GM21447 (cell line): ENCODE results near the gene EML6.

Source experiments
- ATAC-seq: cut with Tn5 transposase; IDR thresholded peaks from one replicate; pipeline ENCODE4 v1.9.1; 2021; ENCODE audit not compliant: unreplicated experiment

Gene EML6

GRCh38 chr2:54704688-54705605 is 18.5 kb upstream of the EML6 start:
- ATAC-seq, result peak; percentile 57

- ATAC-seq, result no peak
These were observed 16.8 kb upstream of the EML6 start for GRCh38 chr2:54706622-54707021.

- no peak for ATAC-seq
These were observed 14.7 kb upstream of the EML6 start for GRCh38 chr2:54708584-54709335.

GRCh38 chr2:54709336-54709809 is 14.1 kb upstream of the EML6 start:
- ATAC-seq, result no peak

GRCh38 chr2:54710216-54710615 is 13.2 kb upstream of the EML6 start:
- no peak for ATAC-seq

GRCh38 chr2:54712516-54712915 is 10.9 kb upstream of the EML6 start:
- no peak for ATAC-seq

GRCh38 chr2:54714996-54715395 is 8.5 kb upstream of the EML6 start:
- no peak for ATAC-seq

- no peak for ATAC-seq
These were observed 7.1 kb upstream of the EML6 start for GRCh38 chr2:54716375-54716774.

GRCh38 chr2:54720563-54720962 is 2.9 kb upstream of the EML6 start:
- no peak for ATAC-seq

- no peak for ATAC-seq
These were observed 821 bp upstream of the EML6 start for GRCh38 chr2:54722641-54723040.

- peak; percentile 4 for ATAC-seq
These were observed 616 bp downstream of the EML6 start for GRCh38 chr2:54723996-54724559.

GRCh38 chr2:54724560-54725342 is 1.3 kb downstream of the EML6 start:
- ATAC-seq, result no peak

GRCh38 chr2:54725343-54726099 is 2.1 kb downstream of the EML6 start:
- ATAC-seq, result no peak

GRCh38 chr2:54726431-54726830 is 3.0 kb downstream of the EML6 start:
- ATAC-seq, result no peak

GRCh38 chr2:54726940-54727339 is 3.5 kb downstream of the EML6 start:
- ATAC-seq, result no peak

- no peak for ATAC-seq
These were observed 5.2 kb downstream of the EML6 start for GRCh38 chr2:54728669-54729120.

- ATAC-seq, result no peak
These were observed 12.2 kb downstream of the EML6 start for GRCh38 chr2:54735636-54736035.

GRCh38 chr2:54738281-54738680 is 14.8 kb downstream of the EML6 start:
- no peak for ATAC-seq

GRCh38 chr2:54740333-54740732 is 16.9 kb downstream of the EML6 start:
- ATAC-seq, result no peak

- ATAC-seq, result no peak
These were observed 17.8 kb downstream of the EML6 start for GRCh38 chr2:54741250-54741649.
